ENCODE measurements around the gene SLC29A3.

The SLC29A3 gene

DNA sequence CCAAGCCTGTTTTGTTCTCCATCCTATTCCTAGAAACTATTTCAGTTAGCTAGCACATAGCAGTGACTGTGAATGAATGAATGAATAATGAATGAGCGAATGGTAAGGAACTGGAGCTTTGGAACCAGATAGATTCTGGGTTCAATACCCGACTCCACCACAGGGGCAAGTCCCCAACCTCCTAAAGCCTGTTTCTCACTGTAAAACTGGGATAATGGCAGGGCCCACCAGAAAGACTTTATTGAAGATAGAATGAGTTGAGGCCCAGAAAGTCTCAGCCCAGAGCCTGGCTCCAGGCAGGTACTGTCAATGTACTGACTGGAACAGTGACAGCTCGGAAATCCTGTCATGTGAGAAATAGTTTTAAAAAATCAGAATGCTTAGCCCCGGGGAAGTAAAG, 76.6 kb downstream of the SLC29A3 start:
- DNase-seq = no peak

GRCh38 chr10:71396084-71396710, 77.1 kb downstream of the SLC29A3 start:
- no peak for DNase-seq

DNA sequence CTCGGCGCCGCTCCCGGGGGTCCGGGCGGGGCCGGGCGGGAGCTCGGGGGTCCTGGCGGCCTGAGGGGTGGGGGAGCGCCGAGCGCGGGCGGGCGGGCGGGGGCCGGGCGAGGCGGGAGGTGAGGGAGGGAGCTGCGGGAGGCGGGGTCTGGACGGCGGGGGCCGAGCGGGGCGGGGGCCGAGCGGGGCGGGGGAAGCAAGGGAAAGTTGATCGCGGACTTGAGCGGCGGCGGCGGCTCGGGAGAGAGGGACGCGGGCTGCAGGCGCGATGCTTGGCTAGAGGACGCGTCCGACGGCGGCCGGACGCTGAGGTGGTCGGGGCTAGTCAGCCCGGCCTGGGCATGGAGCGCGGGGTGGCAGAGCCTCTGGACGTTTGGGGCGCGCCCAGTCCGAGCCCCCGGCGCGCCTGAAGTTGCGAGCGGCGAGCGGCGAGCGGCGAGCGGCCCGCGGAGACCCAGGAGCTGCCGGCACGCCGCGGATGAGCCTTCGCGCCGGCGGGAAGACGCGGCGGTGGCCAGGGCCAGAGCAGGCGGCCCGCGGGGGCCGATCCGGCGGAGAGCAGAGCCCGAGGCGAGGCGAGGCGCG, 77.7 kb downstream of the SLC29A3 start, which contains the start of gene CDH23:
Gene CDH23, plus strand, starts transcription at position 210 of the 585 bp plus-strand sequence. CDS start 42,912 bp downstream, outside the sequence.
- DNase-seq = no peak

DNA sequence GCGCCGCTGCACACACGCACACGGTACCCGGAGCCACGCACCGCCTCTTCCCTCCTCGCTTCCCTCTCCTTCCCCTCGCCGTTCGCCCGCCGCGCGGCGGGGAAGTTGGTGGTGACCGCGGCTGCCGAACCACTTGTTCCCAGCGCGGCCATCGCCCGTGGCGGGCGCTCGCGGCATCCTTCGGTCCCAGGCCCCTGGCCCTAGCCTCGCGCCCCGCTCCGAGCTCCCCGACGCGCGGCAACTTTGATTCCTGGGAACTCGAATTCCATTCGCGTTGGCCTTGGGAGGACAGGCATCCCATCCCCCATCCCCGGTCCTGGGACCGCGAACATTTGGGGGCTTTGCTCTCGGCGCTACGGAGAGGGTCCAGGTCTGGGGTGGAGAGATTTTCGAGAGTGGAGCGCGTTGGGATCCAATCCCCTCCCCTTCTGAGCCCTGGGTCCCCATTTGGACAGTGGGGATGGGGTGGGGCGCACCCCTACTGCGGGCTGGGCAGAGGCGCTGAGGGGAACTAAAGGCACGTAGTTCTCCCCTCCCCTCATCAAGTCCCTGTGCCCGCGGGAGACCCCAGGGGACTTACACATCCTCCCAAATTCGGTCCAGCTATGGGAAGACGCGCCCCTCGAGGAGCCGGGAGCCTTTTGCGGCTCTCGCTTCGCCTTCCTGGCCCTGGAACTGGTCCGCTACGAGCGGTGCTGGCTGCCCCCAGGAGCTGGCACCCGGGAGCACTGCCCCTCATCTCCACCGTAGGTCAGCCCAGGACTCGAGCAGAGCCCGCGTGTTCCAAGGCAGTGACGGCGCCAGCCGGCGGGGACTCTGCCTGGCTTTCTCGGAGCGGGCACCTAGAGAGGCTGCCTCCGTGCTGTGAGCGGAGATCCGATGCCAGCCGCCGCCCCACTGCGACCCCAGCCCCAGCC, 78.5 kb downstream of the SLC29A3 start:
- DNase-seq = no peak

- DNase-seq = no peak
Measured at GRCh38 chr10:71398976-71399375, 79.9 kb downstream of the SLC29A3 start.

DNA sequence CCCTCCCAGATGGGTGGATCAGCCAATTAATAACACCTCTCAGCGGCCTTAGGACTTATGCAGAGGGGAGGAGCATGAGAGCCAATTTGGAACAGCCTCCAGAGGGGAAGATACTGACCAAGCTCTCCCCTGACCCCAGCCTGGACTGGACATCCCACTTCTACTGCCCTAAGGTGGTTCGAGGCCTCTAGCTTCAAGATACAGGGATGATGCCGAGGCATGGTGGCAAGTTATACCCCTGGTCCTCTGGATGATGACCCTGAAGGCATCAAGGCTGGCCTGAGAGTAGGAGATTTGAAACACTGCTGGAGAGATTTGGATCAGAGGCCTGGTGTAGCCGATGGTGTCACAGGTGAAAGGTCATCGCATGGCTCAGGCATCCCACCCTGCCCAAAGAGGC, 80.9 kb downstream of the SLC29A3 start:
- no peak for DNase-seq

GRCh38 chr10:71401056-71401455, 82.0 kb downstream of the SLC29A3 start:
- no peak for DNase-seq

- no peak for DNase-seq
Measured at GRCh38 chr10:71402005-71402404, 82.9 kb downstream of the SLC29A3 start.

- DNase-seq = no peak
Measured at GRCh38 chr10:71404503-71405295, 85.6 kb downstream of the SLC29A3 start.

DNA sequence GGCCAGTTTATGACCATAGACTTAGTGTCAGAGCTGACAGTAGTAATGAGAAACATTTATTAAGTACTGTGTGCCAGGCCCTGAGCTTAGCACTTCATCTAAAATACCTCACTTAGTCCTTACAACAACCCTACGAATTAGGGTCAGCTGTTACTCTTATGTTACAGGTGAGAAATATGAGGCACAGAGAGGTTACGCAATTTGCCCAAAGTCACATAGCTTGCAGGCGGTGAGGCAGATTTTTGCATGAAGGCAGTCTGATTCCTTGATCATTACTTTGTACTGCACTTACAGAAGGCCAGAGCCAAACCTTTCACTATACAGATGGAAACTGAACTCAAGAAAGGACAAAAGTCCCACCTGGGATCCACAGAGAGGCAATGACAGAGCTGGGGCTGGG, 87.8 kb downstream of the SLC29A3 start:
- no peak for DNase-seq

DNA sequence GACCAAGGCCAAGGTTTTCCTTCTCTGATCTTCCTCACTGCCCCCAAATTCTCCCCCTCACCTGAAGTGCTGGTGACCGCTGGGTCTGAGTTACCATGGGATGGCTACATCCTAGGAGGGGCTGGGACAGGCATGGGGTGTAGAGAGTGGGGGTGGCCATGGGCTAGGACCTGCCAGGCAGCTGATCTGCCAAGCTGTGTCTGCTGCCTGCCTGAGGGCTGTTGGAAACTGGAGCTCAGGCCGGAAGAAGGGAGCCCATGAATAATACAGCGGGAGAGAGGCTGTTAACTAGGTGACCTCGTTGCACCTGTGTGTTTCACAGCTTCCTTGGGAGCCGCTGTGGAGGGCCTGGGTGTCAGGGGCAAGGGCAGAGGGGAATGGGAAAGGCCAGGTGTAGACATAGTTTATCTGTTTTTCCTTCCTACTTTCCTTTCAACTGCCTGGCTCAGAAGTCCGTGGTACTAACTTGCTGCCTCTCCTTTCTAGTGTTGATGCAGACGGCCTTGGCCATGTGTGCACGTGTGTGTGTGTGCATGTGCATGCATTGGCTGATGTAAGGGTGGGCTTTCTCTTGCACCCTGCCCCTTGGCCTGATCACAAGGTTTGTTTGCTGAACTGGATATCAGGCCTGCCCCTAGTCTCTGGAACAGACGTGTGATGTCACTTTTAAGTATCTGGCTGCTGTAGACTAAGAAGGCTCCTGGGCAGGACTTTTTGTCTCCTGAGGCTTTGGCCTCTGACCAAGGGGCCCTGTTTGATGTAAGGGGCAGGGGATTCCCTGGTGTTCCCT, 89.6 kb downstream of the SLC29A3 start:
- DNase-seq = no peak

DNA sequence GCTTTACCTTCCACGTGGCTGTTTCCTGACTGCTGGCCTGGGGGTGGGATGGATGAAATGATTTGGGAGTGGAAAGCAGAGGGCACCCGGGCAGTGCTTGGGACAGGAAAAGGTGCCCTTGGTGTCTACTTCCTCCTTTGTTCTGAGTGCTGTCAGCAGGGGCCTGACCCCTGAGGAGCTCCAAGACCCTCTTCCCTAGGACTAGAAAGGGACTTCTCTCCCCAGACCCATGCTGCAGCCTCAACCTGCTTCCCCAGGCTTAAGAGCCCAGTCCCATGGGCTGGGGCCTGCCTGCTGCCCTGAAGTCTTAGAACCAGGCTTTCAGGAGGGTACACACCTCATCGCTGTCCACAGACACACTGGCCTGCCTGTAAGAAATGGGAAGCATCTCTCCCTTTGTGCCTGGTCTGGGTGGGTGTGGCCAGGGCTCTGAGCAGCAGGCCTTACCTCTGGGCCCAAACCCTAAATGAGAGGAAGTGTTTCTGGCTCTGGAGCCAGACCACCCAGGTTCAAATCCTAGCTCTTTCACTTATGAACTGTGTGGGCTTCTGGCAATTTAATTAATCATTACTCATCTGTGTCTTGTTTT, 90.6 kb downstream of the SLC29A3 start:
- DNase-seq = no peak

Measured in bone marrow (tissue), 2 donors.